Stimulated activated CD4-positive, alpha-beta T cell treated with anti-CD3 and anti-CD28 coated beads, Interleukin-4, amount 100 ng/mL, for 4 hours (primary cell): ENCODE measurements around the gene SMARCD2.
"Not testable (repeated sequence)": the region's sequence is repeated elsewhere in the genome, so short reads cannot be mapped to it uniquely, and the experiment has no call there.

Experiments used
- DNase-seq, 2 experiments: peaks; one replicate each; pipeline ENCODE4 v3.0.0-alpha.2; 2020

The SMARCD2 gene

GRCh38 chr17:63798572-63799106 is 43.8 kb downstream of the SMARCD2 start:
- no peak for DNase-seq

DNA sequence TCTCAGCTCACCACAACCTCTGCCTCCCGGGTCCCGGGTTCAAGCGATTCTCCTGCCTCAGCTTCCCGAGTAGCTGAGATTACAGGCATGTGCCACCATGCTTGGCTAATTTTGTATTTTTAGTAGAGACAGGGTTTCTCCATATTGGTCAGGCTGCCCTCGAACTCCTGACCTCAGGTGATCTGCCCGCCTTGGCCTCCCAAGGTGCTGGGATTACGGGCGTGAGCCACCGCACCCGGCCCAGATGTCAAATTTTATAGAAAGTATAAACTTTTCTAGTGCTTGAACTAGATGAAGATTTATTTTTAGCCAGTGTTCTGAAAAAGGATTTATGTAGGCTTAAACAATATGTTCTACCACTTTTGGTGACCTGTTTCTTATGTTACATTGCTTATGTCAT is 46.1 kb downstream of the SMARCD2 start:
- not testable (repeated sequence) for DNase-seq

- DNase-seq, result no peak
These were observed 50.3 kb downstream of the SMARCD2 start for GRCh38 chr17:63792055-63792729.

- DNase-seq, result no peak
These were observed 52.4 kb downstream of the SMARCD2 start for GRCh38 chr17:63790057-63790456.

DNA sequence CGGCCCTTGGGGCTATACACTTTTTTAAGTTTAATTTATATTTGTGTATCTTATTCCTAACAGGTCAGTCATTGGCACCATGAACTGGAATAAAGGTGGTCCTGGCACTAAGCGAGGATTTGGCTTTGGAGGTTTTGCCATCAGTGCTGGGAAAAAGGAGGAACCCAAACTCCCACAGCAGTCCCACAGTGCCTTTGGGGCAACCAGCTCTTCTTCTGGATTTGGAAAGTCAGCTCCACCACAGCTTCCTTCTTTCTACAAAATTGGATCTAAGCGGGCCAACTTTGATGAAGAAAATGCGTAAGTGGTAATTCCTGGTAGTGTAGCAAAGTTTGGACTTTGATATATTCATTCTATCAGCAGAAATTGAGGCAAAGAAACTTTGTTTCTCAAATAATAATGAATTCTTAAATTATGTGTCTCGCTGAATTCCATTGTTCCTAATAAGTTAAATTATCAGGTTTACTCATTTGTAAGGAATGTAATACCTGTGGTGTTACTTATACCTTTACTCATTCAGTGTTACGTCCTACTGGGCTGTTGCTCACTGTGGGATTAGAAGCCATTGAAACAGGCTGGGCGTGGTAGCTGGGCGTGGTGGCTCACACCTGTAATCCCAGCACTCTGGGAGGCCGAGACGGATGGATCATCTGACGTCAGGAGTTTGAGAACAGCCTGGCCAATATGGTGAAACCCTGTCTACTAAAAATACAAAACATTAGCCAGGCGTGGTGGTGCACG is 55.3 kb downstream of the SMARCD2 start:
- no peak for DNase-seq

DNA sequence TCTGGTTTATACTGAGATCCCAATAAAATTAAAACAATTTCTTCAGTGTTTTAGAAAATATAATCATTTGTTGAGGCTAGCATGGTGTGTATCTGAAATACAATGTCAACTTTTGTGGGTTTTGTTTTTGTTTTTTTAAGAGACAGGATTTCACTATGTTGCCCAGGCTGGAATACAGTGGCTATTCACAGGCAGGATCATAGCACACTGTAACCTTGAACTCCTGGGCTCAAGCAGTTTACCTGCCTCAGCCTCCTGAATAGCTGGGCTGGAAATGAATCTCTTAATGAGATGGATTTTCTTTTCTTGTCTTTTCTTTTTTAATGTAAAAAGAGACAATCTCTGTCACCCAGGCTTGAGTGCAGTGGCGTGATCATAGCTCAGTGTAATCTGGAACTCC is 56.4 kb downstream of the SMARCD2 start:
- DNase-seq, result no peak

GRCh38 chr17:63785556-63785955 is 56.9 kb downstream of the SMARCD2 start:
- DNase-seq, result no peak

- no peak for DNase-seq
These were observed 59.0 kb downstream of the SMARCD2 start for GRCh38 chr17:63783522-63783921.
